Stimulated activated CD8-positive, alpha-beta memory T cell treated with anti-CD3 and anti-CD28 coated beads, Interleukin-4, amount 100 ng/mL, for 48 hours (primary cell): ENCODE data around the gene RPUSD3.
A peak's percentile ranks its signal among the peaks of the same experiment; 100 is the strongest.
"Not testable (repeated sequence)": the region's sequence is repeated elsewhere in the genome, so short reads cannot be mapped to it uniquely, and the experiment has no call there.

ENCODE experiments used
- DNase-seq: peaks from one replicate; pipeline ENCODE4 v3.0.0-alpha.2; 2020

Gene RPUSD3, protein sequence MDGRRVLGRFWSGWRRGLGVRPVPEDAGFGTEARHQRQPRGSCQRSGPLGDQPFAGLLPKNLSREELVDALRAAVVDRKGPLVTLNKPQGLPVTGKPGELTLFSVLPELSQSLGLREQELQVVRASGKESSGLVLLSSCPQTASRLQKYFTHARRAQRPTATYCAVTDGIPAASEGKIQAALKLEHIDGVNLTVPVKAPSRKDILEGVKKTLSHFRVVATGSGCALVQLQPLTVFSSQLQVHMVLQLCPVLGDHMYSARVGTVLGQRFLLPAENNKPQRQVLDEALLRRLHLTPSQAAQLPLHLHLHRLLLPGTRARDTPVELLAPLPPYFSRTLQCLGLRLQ

DNA sequence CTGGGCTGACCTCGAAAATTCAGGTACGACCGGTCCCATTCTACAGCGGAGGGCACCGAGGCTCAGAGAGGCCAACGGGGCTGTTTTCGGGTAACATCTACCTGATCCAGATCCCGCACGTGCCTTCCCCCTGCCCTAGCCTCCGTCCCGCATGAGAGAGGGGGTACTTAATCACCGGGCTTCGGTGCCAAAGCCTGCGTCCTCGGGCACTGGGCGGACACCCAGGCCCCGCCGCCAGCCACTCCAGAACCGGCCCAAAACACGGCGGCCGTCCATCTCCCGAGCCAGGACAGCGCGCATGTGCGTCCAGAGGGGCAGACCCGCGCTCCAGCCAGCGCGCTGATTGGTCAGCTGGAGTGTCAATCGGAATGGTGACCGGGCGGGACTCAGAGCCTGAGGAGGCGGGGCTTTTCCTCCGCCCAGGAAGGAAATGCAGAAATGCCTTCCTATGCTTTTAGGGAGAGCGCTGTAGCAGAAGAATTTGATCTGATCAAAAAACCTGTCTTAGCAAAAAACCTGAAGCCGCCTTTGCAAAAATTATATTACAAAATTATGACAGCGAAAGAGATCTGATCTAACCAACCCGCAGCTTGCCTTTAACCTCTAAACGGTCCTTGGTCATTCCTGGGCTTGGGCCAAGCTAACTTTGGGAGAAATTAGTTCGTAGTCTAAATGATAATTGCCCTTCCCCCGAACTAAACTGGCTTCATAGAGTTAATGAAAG lies at the start of gene RPUSD3:
TSS of gene RPUSD3 (minus strand) at position 294 of the 724 bp plus-strand sequence. CDS start at position 276, 18 bp downstream.
- DNase-seq = peak; percentile 99

GRCh38 chr3:9891072-9891622 lies 47.3 kb upstream of the RPUSD3 start:
- no peak for DNase-seq

GRCh38 chr3:9890249-9891071 lies 46.7 kb upstream of the RPUSD3 start, which contains the start of gene JAGN1:
Gene JAGN1, plus strand, starts transcription at chr3:9890610. Its CDS starts 113 bp downstream, at chr3:9890723.
- peak; percentile 97 for DNase-seq

DNA sequence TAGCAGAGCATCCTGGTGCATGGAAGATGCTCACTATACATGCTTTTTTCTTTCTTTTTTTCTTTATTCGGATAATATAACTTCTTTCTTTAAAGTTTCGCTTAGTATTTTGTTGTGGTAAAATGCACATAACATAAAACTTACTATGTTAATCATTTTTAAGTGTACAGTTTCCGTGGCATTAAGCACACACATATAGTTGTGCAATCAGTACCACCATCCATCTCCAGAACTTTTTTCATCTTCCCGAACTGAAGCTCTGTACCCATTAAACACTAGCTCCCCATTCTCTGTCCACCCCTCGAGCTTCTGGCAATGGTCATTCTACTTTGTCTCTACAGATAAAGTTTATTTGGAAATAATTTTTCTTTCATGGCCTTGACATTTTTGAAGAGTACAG lies 45.6 kb upstream of the RPUSD3 start:
- no peak for DNase-seq

GRCh38 chr3:9888540-9888939 lies 44.7 kb upstream of the RPUSD3 start:
- no peak for DNase-seq

GRCh38 chr3:9887480-9887879 lies 43.7 kb upstream of the RPUSD3 start:
- DNase-seq = no peak

DNA sequence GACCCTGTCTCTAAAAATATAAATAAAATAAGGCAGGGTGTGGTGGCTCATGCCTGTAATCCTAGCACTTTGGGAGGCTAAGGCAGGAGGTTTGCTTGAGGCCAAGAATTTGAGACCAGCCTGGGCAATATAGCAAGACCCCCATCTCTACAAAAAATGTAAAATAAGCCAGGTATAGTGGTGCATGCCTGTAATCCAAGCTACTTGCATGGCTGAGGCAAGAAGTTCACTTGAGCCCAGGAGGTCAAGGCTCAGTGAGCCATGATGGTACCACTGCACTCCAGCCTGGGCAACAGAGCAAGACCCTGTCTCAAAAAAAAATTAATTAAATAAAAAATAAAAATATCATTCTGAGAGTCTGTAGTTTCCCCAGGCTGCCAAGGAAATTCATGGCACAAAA lies 42.5 kb upstream of the RPUSD3 start:
- DNase-seq = no peak

- DNase-seq = no peak
These were observed 40.9 kb upstream of the RPUSD3 start for GRCh38 chr3:9884555-9885165.

GRCh38 chr3:9883706-9884554 lies 40.1 kb upstream of the RPUSD3 start:
- no peak for DNase-seq

DNA sequence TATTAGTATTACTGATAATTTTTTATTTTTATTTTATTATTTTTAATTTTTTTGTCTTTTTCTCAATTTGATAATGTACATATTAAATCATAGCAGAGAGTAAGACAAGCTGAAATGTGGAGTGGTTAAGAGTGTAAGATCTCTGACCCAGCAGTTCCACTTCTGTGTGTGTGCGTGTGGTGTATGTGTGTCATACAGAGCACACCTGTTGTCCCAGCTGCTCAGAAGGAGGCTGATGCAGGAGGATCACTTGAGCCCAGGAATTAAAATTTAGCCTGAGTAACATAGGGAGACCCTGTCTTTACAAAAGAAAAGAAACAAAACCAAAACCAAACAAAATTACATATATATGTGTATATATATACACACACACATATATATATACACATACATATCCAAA lies 37.6 kb upstream of the RPUSD3 start:
- DNase-seq = no peak

- DNase-seq = no peak
These were observed 36.2 kb upstream of the RPUSD3 start, which contains the start of gene CIDEC for GRCh38 chr3:9879830-9880549. Gene CIDEC, minus strand, starts transcription at chr3:9880253. Its CDS starts 1,767 bp downstream, at chr3:9878486.

- no peak for DNase-seq
These were observed 34.9 kb upstream of the RPUSD3 start for GRCh38 chr3:9878700-9879099.

DNA sequence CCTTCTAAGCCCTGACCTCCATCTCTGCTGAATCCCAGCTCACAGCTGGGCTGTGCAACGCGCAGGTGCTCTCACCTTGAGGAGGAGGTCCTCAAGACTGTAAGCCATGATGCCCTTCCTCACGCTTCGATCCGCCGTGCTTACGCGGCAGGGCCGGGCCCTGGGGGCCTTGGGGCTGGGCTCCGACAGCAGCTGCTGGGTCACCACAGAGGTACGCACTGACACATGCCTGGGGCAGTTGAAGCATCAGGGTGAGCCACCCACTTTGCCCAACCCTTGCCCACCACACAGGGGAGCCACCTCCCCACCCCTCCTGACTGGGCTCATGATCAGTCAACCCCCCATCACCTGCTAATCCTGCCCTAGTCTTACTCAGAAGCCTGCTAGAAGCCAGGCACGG lies 33.2 kb upstream of the RPUSD3 start:
- DNase-seq = no peak

DNA sequence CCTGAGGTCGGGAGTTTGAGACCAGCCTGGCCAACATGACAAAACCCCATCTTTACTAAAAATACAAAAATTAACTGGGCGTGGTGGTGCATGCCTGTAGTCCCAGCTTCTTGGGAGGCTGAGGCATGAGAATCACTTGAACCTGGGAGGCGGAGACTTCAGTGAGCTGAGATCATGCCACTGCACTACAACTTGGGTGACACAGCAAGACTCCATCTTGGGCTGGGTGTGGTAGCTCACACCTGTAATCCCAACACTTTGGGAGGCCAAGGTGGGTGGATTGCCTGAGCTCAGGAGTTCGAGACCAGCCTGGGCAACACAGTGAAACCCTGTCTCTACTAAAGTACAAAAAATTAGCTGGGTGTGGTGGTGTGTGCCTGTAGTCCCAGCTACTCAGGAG lies 32.4 kb upstream of the RPUSD3 start:
- DNase-seq = not testable (repeated sequence)

DNA sequence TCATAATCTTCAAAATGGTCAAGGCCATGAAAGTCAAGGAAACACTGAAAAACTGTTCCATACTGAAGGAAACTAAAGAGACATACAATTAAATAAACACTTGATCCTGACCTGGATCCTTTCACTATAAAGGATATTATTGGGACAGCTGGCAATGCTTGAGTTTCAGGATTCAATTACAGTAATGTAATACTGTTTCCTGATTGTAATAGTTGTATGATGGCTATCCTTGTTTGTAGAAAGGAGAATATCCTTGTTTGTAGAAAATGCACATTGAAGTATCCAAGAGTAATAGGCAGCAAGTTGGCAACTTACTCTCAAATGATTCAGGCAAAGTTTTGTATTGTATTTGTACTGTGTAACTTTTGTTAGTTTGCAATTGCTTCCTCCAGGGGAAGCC lies 31.6 kb upstream of the RPUSD3 start:
- DNase-seq = no peak

- DNase-seq = not testable (repeated sequence)
These were observed 28.3 kb upstream of the RPUSD3 start for GRCh38 chr3:9872067-9872466.

- no peak for DNase-seq
These were observed 27.2 kb upstream of the RPUSD3 start for GRCh38 chr3:9870978-9871377.

DNA sequence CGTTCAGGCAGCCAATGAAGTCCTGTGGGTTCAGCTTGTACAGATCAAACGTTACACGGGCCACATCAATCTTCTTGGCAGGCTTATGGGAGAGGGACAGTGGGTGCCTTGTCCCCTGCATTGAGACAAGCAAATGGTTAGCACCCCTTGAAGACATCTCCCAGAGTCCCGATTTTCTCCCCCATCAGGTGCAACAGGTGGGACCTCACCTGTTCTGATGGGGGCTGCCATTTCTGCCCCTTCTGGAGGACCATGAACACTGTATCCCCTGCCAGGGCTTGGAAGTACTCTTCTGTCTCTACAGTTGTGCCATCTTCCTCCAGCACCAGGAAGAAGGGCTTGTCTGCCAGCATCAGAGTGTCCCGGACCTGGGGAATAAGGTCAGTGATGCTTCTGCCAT lies 26.1 kb upstream of the RPUSD3 start:
- no peak for DNase-seq

DNA sequence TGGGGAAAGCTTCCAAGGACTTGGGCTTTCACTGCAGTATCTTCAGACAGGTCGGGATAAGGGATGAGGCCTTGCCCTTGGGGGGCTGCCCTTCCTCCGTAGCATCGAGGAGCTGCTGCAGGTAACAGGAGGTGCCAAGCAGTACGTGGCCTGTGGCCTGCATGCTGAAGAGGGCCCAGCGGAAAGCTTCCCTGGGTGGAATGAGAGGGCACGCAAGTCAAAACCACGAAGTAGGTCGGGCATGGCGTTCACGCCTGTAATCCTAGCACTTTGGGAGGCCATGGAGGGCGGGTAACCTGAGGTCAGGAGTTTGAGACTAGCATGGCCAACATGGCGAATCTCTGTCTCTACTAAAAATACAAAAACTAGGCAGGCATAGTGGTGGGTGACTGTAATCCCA lies 23.3 kb upstream of the RPUSD3 start:
- DNase-seq = no peak

- DNase-seq = no peak
These were observed 22.8 kb upstream of the RPUSD3 start for GRCh38 chr3:9866639-9867038.

DNA sequence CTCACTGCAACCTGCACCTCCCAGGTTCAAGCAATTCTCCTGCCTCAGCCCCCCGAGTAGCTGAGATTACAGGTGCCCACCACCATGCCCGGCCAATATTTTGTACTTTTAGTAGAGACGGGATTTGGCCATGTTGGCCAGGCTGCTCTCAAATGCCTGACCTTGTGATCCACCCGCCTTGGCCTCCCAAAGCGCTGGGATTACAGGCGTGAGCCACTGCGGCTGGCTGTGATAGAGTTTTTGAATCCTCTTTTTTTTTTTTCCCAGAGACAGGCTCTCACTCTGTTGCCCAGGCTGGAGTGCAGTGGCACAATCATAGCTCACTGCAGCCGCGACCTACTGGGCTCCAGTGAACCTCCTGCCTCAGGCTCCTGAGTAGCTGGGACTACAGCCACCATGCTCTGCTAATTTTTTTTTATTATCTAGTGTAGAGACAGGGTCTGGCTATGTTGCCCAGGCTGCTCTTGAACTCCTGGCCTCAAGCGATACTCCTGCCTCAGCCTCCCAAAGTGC lies 21.4 kb upstream of the RPUSD3 start:
- DNase-seq = not testable (repeated sequence)
